HCT116 (cell line): Measurements from ENCODE around the gene MMP28. TPM values are rescaled to one million over a fixed set of nuclear protein-coding genes. Genes with fewer than 3 reads are reported as not detected.

Experiments used
- ATAC-seq: fragments of 200-7000 bp; cut with Tn5 transposase; 2 replicates; pipeline ENCODE4 v1.9.1; 2020; ENCODE audit warnings: mild to moderate bottlenecking, moderate library complexity
- BruUV-seq: library from RNA; stranded (reverse); fragments of 400-500 nt; replicated peaks from 2 replicates; lab custom pipeline; 2021; lab: Mats Ljungman, UMichigan
- CTCF ChIA-PET: fragments of 300-600 bp; sonication (Branson Sonifier 250); formaldehyde crosslinking; loops from one replicate; lab custom pipeline; 2021; ENCODE audit warnings: antibody characterized with exemption; lab: Charles Lee
- POLR2A ChIA-PET: fragments of 300-600, 350-600 bp; sonication (Branson Sonifier 250); formaldehyde crosslinking; loops from one replicate; lab custom pipeline; 2021; ENCODE audit warnings: antibody characterized with exemption; lab: Charles Lee
- RAD21 ChIA-PET, 2 experiments: fragments of 300-600 bp; sonication (Branson Sonifier 250); formaldehyde crosslinking; loops; one replicate each; lab custom pipeline; 2023; ENCODE audit warnings: low total read pairs in 2 of 2; ENCODE audit not compliant: uncharacterized antibody in 2 of 2, unreplicated experiment in 2 of 2, low non-redundant PET in 1 of 2; lab: Charles Lee
- DNase-seq: peaks from one replicate; pipeline ENCODE4 v3.0.0-alpha.2; 2010; ENCODE audit warnings: low read depth, low spot score
- H2AFZ ChIP-seq: fragments of 200-600 bp; shearing (Covaris generic), sonication (generic); 2 replicates; pipeline ENCODE4 v1.6.1; 2017; ENCODE audit warnings: low read depth, mixed run types, mixed read lengths, antibody characterized with exemption, low read length; ENCODE audit not compliant: poor library complexity, severe bottlenecking
- H3K27ac ChIP-seq: 2 replicates; pipeline ENCODE4 v1.5.1; 2012; ENCODE audit warnings: low read depth, low read length
- H3K27me3 ChIP-seq: fragments of 200-600 bp; sonication (generic); 2 replicates; pipeline ENCODE4 v1.6.1; 2016; ENCODE audit warnings: mixed run types, low read length, mixed read lengths; ENCODE audit not compliant: insufficient read depth
- H3K36me3 ChIP-seq, 2 experiments: fragments of 200-500 bp in 1 of 2; fragments of 200-600 bp in 1 of 2; sonication (Bioruptor generic) in 1 of 2; sonication (generic) in 1 of 2; 2 replicates each; pipeline versions ENCODE4 v1.5.1 to v1.6.1; 2014 to 2016; ENCODE audit warnings: low read length in 2 of 2, inconsistent platforms in 1 of 2, mixed read lengths in 1 of 2, mixed run types in 1 of 2; ENCODE audit not compliant: insufficient read depth in 2 of 2, control insufficient read depth in 1 of 2
- H3K4me1 ChIP-seq, 2 experiments: fragments of 200-600 bp in 1 of 2; sonication (generic) in 1 of 2; 2 replicates each; pipeline versions ENCODE4 v1.5.1 to v1.6.1; 2012 to 2017; ENCODE audit warnings: low read length in 2 of 2, inconsistent platforms in 1 of 2, mild to moderate bottlenecking in 1 of 2, mixed read lengths in 1 of 2, mixed run types in 1 of 2, moderate library complexity in 1 of 2; ENCODE audit not compliant: insufficient read depth in 2 of 2, control insufficient read depth in 1 of 2
- H3K4me2 ChIP-seq: fragments of 200-600 bp; sonication (generic); 2 replicates; pipeline ENCODE4 v1.6.1; 2017; ENCODE audit warnings: mixed run types, low read length, mixed read lengths
- H3K4me3 ChIP-seq, 2 experiments: fragments of 200-600 bp in 1 of 2; sonication (generic) in 1 of 2; replicated peaks in 1 of 2; 2 replicates each; pipeline ENCODE4 v1.5.1; 2011 to 2016; ENCODE audit warnings: low read length in 2 of 2, control low read depth in 1 of 2, low read depth in 1 of 2, mild to moderate bottlenecking in 1 of 2, mixed read lengths in 1 of 2, mixed run types in 1 of 2
- H3K79me2 ChIP-seq: fragments of 200-600 bp; sonication (generic); 2 replicates; pipeline ENCODE4 v1.6.1; 2017; ENCODE audit warnings: mild to moderate bottlenecking, mixed run types, low read length, moderate library complexity, mixed read lengths; ENCODE audit not compliant: insufficient read depth
- H3K9ac ChIP-seq: fragments of 200-600 bp; sonication (generic); 2 replicates; pipeline ENCODE4 v1.6.1; 2016; ENCODE audit warnings: low read length, mixed read lengths
- H3K9me2 ChIP-seq: fragments of 200-600 bp; sonication (generic), shearing (Covaris generic); 2 replicates; pipeline ENCODE4 v1.6.1; 2017; ENCODE audit warnings: mixed run types, mild to moderate bottlenecking, moderate library complexity; ENCODE audit not compliant: insufficient read depth
- H3K9me3 ChIP-seq, 2 experiments: fragments of 200-500 bp in 1 of 2; fragments of 200-600 bp in 1 of 2; sonication (Bioruptor generic) in 1 of 2; sonication (generic) in 1 of 2; 2 replicates each; pipeline ENCODE4 v1.6.1; 2014 to 2017; ENCODE audit warnings: low read length in 2 of 2, mixed read lengths in 2 of 2, inconsistent platforms in 1 of 2, low read depth in 1 of 2, mild to moderate bottlenecking in 1 of 2, mixed run types in 1 of 2, moderate library complexity in 1 of 2; ENCODE audit not compliant: control insufficient read depth in 1 of 2, insufficient read depth in 1 of 2
- H4K20me1 ChIP-seq: fragments of 200-600 bp; sonication (generic), shearing (Covaris generic); 2 replicates; pipeline ENCODE4 v1.6.1; 2017; ENCODE audit warnings: mixed run types, mild to moderate bottlenecking, moderate library complexity; ENCODE audit not compliant: insufficient read depth
- CBX3 ChIP-seq: IDR thresholded peaks from 2 replicates; pipeline ENCODE4 v1.6.1; 2012; ENCODE audit warnings: low read depth
- CEBPB ChIP-seq: IDR thresholded peaks from 2 replicates; pipeline ENCODE4 v1.6.1; 2012; ENCODE audit warnings: low read depth
- FOSL1 ChIP-seq: IDR thresholded peaks from 2 replicates; pipeline ENCODE4 v1.6.1; 2012; ENCODE audit warnings: low read depth
- POLR2AphosphoS5 ChIP-seq: IDR thresholded peaks from 2 replicates; pipeline ENCODE4 v1.6.1; 2011; ENCODE audit warnings: mild to moderate bottlenecking, low read depth, low read length, moderate library complexity
- SIN3A ChIP-seq: IDR thresholded peaks from 2 replicates; pipeline ENCODE4 v1.6.1; 2012; ENCODE audit warnings: low read depth
- TCF7L2 ChIP-seq: IDR thresholded peaks from 2 replicates; pipeline ENCODE4 v1.7.0; 2011; ENCODE audit warnings: borderline replicate concordance, inconsistent platforms; ENCODE audit not compliant: insufficient read depth, insufficient read length; ENCODE audit errors: extremely low read depth
- ZBTB33 ChIP-seq: IDR thresholded peaks from 2 replicates; pipeline ENCODE4 v1.6.1; 2011; ENCODE audit warnings: mild to moderate bottlenecking, low read length, moderate library complexity; ENCODE audit not compliant: insufficient replicate concordance; ENCODE audit errors: extremely low read depth
- ZFX ChIP-seq: fragments of 450-650 bp; IDR thresholded peaks from 2 replicates; pipeline ENCODE4 v1.6.1; 2017
- intact Hi-C: fragments of 100-400 bp; cut with micrococcal nuclease; formaldehyde crosslinking; loops from 2 replicates; pipeline ENCODE4 v1.10.0; 2022
- total RNA-seq: library from RNA; stranded (reverse); gene quantifications from one replicate; pipeline ENCODE4 v1.2.1, GENCODE V29; 2021; ENCODE audit not compliant: unreplicated experiment
- TF ChIP-seq, protein P1 (sequence below), 3 experiments: fragments of 200-600 bp in 1 of 3; sonication (generic) in 1 of 3; IDR thresholded peaks in 2 of 3; conservative IDR thresholded peaks in 1 of 3; 2 replicates each; pipeline ENCODE4 v1.5.1; 2012 to 2017; ENCODE audit warnings: low read depth in 2 of 3, low read length in 2 of 3, antibody characterized with exemption in 1 of 3, borderline replicate concordance in 1 of 3, control low read depth in 1 of 3, mild to moderate bottlenecking in 1 of 3, mixed read lengths in 1 of 3, mixed run types in 1 of 3, moderate library complexity in 1 of 3; ENCODE audit not compliant: insufficient read depth in 1 of 3

Gene MMP28
- total RNA-seq, 1 experiment from 2014 or later: 2.6 TPM

GRCh38 chr17:35726127-35726952 is 69.1 kb downstream of the MMP28 start:
- H3K4me1 ChIP-seq: peaks cover 0 to 3% of the 10 kb centered on the region in 2 experiments; a peak in 1 of 4 replicates
- H3K36me3 ChIP-seq: peaks cover 14 to 17% of the 10 kb centered on the region in 2 experiments; a peak in 3 of 4 replicates
- no TSS peak for BruUV-seq
- H3K9ac ChIP-seq: no peak overlapping the region
- ChIA-PET RAD21 (no interaction called here), CTCF (no interaction called here), POLR2A (no interaction called here)
- ATAC-seq (no peak), DNase-seq (no peak)
- H3K27ac ChIP-seq: no peak overlapping the region
- H3K79me2 ChIP-seq: no peaks in the 10 kb centered on the region
- H3K9me3 ChIP-seq: no peaks in the 10 kb centered on the region
- H3K4me3 ChIP-seq: no peak overlapping the region
- intact Hi-C loops: no loop called here
- no peaks in the 10 kb centered on the region for H3K27me3 ChIP-seq
- H2AFZ ChIP-seq: no peak overlapping the region
- no peaks in the 10 kb centered on the region for H4K20me1 ChIP-seq
- H3K9me2 ChIP-seq: no peaks in the 10 kb centered on the region
- no peak overlapping the region for H3K4me2 ChIP-seq
- TF ChIP-seq TCF7L2 (no peak), FOSL1 (no peak), ZBTB33 (no peak), POLR2AphosphoS5 (no peak), SIN3A (no peak), ZFX (no peak), CBX3 (no peak), CEBPB (no peak)
- TF ChIP-seq, protein P1, sequence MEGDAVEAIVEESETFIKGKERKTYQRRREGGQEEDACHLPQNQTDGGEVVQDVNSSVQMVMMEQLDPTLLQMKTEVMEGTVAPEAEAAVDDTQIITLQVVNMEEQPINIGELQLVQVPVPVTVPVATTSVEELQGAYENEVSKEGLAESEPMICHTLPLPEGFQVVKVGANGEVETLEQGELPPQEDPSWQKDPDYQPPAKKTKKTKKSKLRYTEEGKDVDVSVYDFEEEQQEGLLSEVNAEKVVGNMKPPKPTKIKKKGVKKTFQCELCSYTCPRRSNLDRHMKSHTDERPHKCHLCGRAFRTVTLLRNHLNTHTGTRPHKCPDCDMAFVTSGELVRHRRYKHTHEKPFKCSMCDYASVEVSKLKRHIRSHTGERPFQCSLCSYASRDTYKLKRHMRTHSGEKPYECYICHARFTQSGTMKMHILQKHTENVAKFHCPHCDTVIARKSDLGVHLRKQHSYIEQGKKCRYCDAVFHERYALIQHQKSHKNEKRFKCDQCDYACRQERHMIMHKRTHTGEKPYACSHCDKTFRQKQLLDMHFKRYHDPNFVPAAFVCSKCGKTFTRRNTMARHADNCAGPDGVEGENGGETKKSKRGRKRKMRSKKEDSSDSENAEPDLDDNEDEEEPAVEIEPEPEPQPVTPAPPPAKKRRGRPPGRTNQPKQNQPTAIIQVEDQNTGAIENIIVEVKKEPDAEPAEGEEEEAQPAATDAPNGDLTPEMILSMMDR (IDR thresholded peaks at IDR 0.05 in 2 of 3, conservative IDR thresholded peaks at IDR 0.05 in 1 of 3; ENCODE audit: borderline replicate concordance in 1 of 3, insufficient read depth in 1 of 3, low read depth in 2 of 3, low read length in 2 of 3): no peak
